ENCODE data around the gene MEF2B. TPM values are rescaled to one million over a fixed set of nuclear protein-coding genes. Genes with fewer than 3 reads are reported as not detected.

The MEF2B gene
- total and polyA plus RNA-seq, 10 of the 15 experiments (the other 5 are each of a cell fraction or from before 2014, with no cell fraction given): 0.09 to 33.0 (median 8.9) TPM

GRCh38 chr19:19192078-19192882 is 22.2 kb upstream of the MEF2B start, which contains the start of the genes BORCS8 and RFXANK (continued):
- TF ChIP-seq RELB (IDR thresholded peaks at IDR 0.05; ENCODE audit: low read depth) (peak; percentile 99), KDM1A (IDR thresholded peaks at IDR 0.05; ENCODE audit: borderline replicate concordance) (no peak), NRF1 (conservative IDR thresholded peaks at IDR 0.05; ENCODE audit: low read depth, low read length) (peak; percentile 95), FOXM1 (IDR thresholded peaks at IDR 0.05; ENCODE audit: low read depth, low read length) (no peak), E2F8 (IDR thresholded peaks at IDR 0.05; ENCODE audit: low read depth, partially characterized antibody) (peak; percentile 88), ATF7 (IDR thresholded peaks at IDR 0.05; ENCODE audit: low read depth) (no peak), IKZF1 (conservative IDR thresholded peaks at IDR 0.05) (peak; percentile 88), EZH2 (IDR thresholded peaks at IDR 0.05; ENCODE audit: borderline replicate concordance, control insufficient read depth, low read depth, low read length) (no peak), CBFB (IDR thresholded peaks at IDR 0.05; ENCODE audit: low read depth) (peak; percentile 43), HDAC6 (IDR thresholded peaks at IDR 0.05; ENCODE audit: unreplicated experiment) (no peak), RBBP5 (conservative IDR thresholded peaks at IDR 0.05) (no peak), HCFC1 (IDR thresholded peaks at IDR 0.05; ENCODE audit: low read length) (peak; percentile 87), SMAD1 (IDR thresholded peaks at IDR 0.05; ENCODE audit: low read depth, partially characterized antibody) (peak; percentile 23), SRF (IDR thresholded peaks at IDR 0.05; ENCODE audit: low read depth in 2 of 2, low read length in 2 of 2) (peak in 1 of 2 experiments; percentile 86; a peak in 3 of 4 replicates), NFIC (IDR thresholded peaks at IDR 0.05; ENCODE audit: low read depth, low read length) (no peak)
- TF ChIP-seq, protein P1, sequence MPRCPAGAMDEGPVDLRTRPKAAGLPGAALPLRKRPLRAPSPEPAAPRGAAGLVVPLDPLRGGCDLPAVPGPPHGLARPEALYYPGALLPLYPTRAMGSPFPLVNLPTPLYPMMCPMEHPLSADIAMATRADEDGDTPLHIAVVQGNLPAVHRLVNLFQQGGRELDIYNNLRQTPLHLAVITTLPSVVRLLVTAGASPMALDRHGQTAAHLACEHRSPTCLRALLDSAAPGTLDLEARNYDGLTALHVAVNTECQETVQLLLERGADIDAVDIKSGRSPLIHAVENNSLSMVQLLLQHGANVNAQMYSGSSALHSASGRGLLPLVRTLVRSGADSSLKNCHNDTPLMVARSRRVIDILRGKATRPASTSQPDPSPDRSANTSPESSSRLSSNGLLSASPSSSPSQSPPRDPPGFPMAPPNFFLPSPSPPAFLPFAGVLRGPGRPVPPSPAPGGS (IDR thresholded peaks at IDR 0.05; ENCODE audit: borderline replicate concordance, insufficient read depth, low read depth, low read length, poor library complexity, severe bottlenecking): no peak
